Suprapubic skin (tissue), 4 donors: ENCODE measurements around the gene UNC93A. TPM values are rescaled to one million over a fixed set of nuclear protein-coding genes. Genes with fewer than 3 reads are reported as not detected.
"Not testable (repeated sequence)": the region's sequence is repeated elsewhere in the genome, so short reads cannot be mapped to it uniquely, and the experiment has no call there.

Experiments used
- DNase-seq, 2 donors: peaks; one replicate each; pipeline ENCODE4 v3.0.0-alpha.2; 2019; ENCODE audit warnings: low spot score in 2 of 2
- H3K27ac ChIP-seq: fragments of 200-600 bp; sonication (generic); one replicate; pipeline ENCODE4 v1.5.1; 2019
- H3K27me3 ChIP-seq: fragments of 200-600 bp; sonication (generic); one replicate; pipeline ENCODE4 v1.5.1; 2019
- H3K36me3 ChIP-seq: fragments of 200-600 bp; sonication (generic); one replicate; pipeline ENCODE4 v1.5.1; 2019
- H3K4me1 ChIP-seq: fragments of 200-600 bp; sonication (generic); one replicate; pipeline ENCODE4 v1.5.1; 2019
- H3K4me3 ChIP-seq: fragments of 200-600 bp; sonication (generic); one replicate; pipeline ENCODE4 v1.5.1; 2019; ENCODE audit warnings: mild to moderate bottlenecking
- H3K9me3 ChIP-seq: fragments of 200-600 bp; sonication (generic); one replicate; pipeline ENCODE4 v1.5.1; 2019
- CTCF ChIP-seq, 2 donors: fragments of 200-600 bp in 1 of 2; fragments of 450-650 bp in 1 of 2; sonication (generic) in 1 of 2; IDR thresholded peaks; one replicate each; pipeline ENCODE4 v1.5.1; 2016 to 2019; ENCODE audit warnings: antibody characterized with exemption in 2 of 2, mild to moderate bottlenecking in 1 of 2, moderate library complexity in 1 of 2
- EP300 ChIP-seq: sonication (generic); formaldehyde crosslinking; IDR thresholded peaks from one replicate; pipeline ENCODE4 v1.6.1; 2017; ENCODE audit warnings: antibody characterized with exemption
- POLR2A ChIP-seq, 2 donors: fragments of 450-650 bp; IDR thresholded peaks; one replicate each; pipeline ENCODE4 v1.6.1; 2017; ENCODE audit warnings: antibody characterized with exemption in 2 of 2, mild to moderate bottlenecking in 2 of 2, moderate library complexity in 2 of 2
- POLR2AphosphoS5 ChIP-seq, 3 donors: sonication (generic); formaldehyde crosslinking; IDR thresholded peaks; one replicate each; pipeline ENCODE4 v1.6.1; 2017; ENCODE audit warnings: antibody characterized with exemption in 3 of 3
- WGBS: methylation state at CpG from one replicate; pipeline ENCODE4 v1.1.5; 2018; 5-methylcytosine and 5-hydroxymethylcytosine counted together
- total RNA-seq, 4 donors: library from RNA; depleted of rRNA; stranded (reverse); fragments of >200 nt; gene quantifications; one replicate each; pipeline ENCODE4 v1.1.0, GENCODE V29; 2016

UNC93A gene
- total RNA-seq, 4 donors from 2014 or later: 16.1 to 41.7 (median 30.2) TPM

- TF ChIP-seq POLR2AphosphoS5 (IDR thresholded peaks at IDR 0.05) (no peak), EP300 (no peak)
- H3K27me3 ChIP-seq: peaks cover 22% of the 10 kb centered on the region
- H3K9me3 ChIP-seq: no peaks in the 10 kb centered on the region
- no peak overlapping the region for H3K4me3 ChIP-seq
- no peaks in the 10 kb centered on the region for H3K36me3 ChIP-seq
- H3K27ac ChIP-seq: no peak overlapping the region
- 71% methylated on average over 3 of the region's 3 CpGs for WGBS
- no peaks in the 10 kb centered on the region for H3K4me1 ChIP-seq
- DNase-seq: no peak
These were observed 45.5 kb upstream of the UNC93A start for GRCh38 chr6:167245591-167245990.

- H3K4me1 ChIP-seq: no peaks in the 10 kb centered on the region
- DNase-seq: no peak
- TF ChIP-seq POLR2AphosphoS5 (IDR thresholded peaks at IDR 0.05): no peak
- TF ChIP-seq EP300: no peak
- no peak for TF ChIP-seq CTCF (IDR thresholded peaks at IDR 0.05)
- no peak for TF ChIP-seq POLR2A (IDR thresholded peaks at IDR 0.05)
- no peak overlapping the region for H3K27ac ChIP-seq
- H3K27me3 ChIP-seq: peaks cover 14% of the 10 kb centered on the region
- WGBS: 70% methylated on average over 23 of the region's 24 CpGs
- H3K9me3 ChIP-seq: no peaks in the 10 kb centered on the region
- H3K4me3 ChIP-seq: no peak overlapping the region
- no peaks in the 10 kb centered on the region for H3K36me3 ChIP-seq
These were observed 43.1 kb upstream of the UNC93A start for GRCh38 chr6:167247814-167248595.

GRCh38 chr6:167248878-167249455, 42.1 kb upstream of the UNC93A start:
- not testable (repeated sequence) for H3K36me3 ChIP-seq, H3K4me3 ChIP-seq, H3K4me1 ChIP-seq, H3K27ac ChIP-seq, H3K9me3 ChIP-seq, DNase-seq
- 66% methylated on average over 13 of the region's 14 CpGs for WGBS
- H3K27me3 ChIP-seq: peaks cover 14% of the 10 kb centered on the region

- peaks cover 6% of the 10 kb centered on the region for H3K9me3 ChIP-seq
- H3K4me3 ChIP-seq: no peak overlapping the region
- H3K27ac ChIP-seq: no peak overlapping the region
- H3K36me3 ChIP-seq: no peaks in the 10 kb centered on the region
- H3K27me3 ChIP-seq: peaks cover 4% of the 10 kb centered on the region
- TF ChIP-seq POLR2AphosphoS5 (IDR thresholded peaks at IDR 0.05) (no peak), CTCF (IDR thresholded peaks at IDR 0.05) (no peak), POLR2A (IDR thresholded peaks at IDR 0.05) (no peak), EP300 (no peak)
- DNase-seq: no peak
- no peaks in the 10 kb centered on the region for H3K4me1 ChIP-seq
- WGBS: 94% methylated on average over 1 of the region's 1 CpG
These were observed 38.8 kb upstream of the UNC93A start for GRCh38 chr6:167252271-167252670.

- no peak overlapping the region for H3K4me3 ChIP-seq
- no peaks in the 10 kb centered on the region for H3K36me3 ChIP-seq
- no peak for DNase-seq
- TF ChIP-seq EP300 (no peak), CTCF (IDR thresholded peaks at IDR 0.05) (no peak), POLR2A (IDR thresholded peaks at IDR 0.05) (no peak), POLR2AphosphoS5 (IDR thresholded peaks at IDR 0.05) (no peak)
- peaks cover 11% of the 10 kb centered on the region for H3K27me3 ChIP-seq
- H3K27ac ChIP-seq: no peak overlapping the region
- WGBS: 87% methylated on average over 11 of the region's 11 CpGs
- H3K9me3 ChIP-seq: peaks cover 6% of the 10 kb centered on the region
- H3K4me1 ChIP-seq: no peaks in the 10 kb centered on the region
These were observed 35.1 kb upstream of the UNC93A start for GRCh38 chr6:167255918-167256553.

- Histone ChIP-seq H3K36me3 (no peaks in the 10 kb centered on the region), H3K4me3 (no peak overlapping the region), H3K27ac (no peak overlapping the region), H3K4me1 (no peaks in the 10 kb centered on the region), H3K9me3 (peaks cover 6% of the 10 kb centered on the region), H3K27me3 (peaks cover 12% of the 10 kb centered on the region)
- no peak for DNase-seq
- 100% methylated on average over 2 of the region's 3 CpGs for WGBS
- TF ChIP-seq POLR2A (IDR thresholded peaks at IDR 0.05): no peak
- no peak for TF ChIP-seq POLR2AphosphoS5 (IDR thresholded peaks at IDR 0.05)
- no peak for TF ChIP-seq EP300
- no peak for TF ChIP-seq CTCF (IDR thresholded peaks at IDR 0.05)
These were observed 32.5 kb upstream of the UNC93A start for GRCh38 chr6:167258646-167259045.

- DNase-seq, H3K27ac ChIP-seq, H3K9me3 ChIP-seq, H3K4me3 ChIP-seq, H3K4me1 ChIP-seq, H3K36me3 ChIP-seq: not testable (repeated sequence)
- peaks cover 14% of the 10 kb centered on the region for H3K27me3 ChIP-seq
- WGBS: 60% methylated on average over 3 of the region's 24 CpGs
These were observed 24.9 kb upstream of the UNC93A start for GRCh38 chr6:167266057-167266829.
